GM20000 (cell line): ENCODE results near the gene LARP6.

Experiments used
- DNase-seq: peaks from one replicate; pipeline ENCODE4 v3.0.0; 2012; ENCODE audit warnings: low spot score
- TF ChIP-seq, protein P1 (sequence below): IDR thresholded peaks from 2 replicates; pipeline ENCODE4 v1.5.1; 2012; ENCODE audit warnings: mild to moderate bottlenecking, control low read depth; ENCODE audit errors: extremely low read depth, missing control alignments

LARP6 gene

DNA sequence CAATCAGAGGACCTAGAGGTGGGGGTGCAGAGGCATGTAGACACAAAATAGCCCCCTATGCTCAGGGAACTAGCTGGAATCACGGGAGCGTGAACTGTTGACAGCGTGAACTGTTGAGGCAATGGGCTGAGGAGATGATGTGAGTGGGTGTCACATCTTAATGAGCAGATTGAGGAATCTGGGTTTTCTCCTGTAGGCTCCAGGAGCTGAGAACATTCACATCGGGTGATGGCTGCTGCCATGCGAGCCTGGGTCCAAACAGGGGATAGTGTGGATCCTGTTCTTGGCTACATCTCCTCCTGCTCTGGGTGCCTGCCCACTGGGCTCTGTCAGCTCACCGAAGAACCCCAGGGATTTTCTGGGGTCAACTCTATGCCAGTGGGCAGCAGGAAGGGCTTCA, 2.1 kb downstream of the LARP6 start:
- TF ChIP-seq, protein P1, sequence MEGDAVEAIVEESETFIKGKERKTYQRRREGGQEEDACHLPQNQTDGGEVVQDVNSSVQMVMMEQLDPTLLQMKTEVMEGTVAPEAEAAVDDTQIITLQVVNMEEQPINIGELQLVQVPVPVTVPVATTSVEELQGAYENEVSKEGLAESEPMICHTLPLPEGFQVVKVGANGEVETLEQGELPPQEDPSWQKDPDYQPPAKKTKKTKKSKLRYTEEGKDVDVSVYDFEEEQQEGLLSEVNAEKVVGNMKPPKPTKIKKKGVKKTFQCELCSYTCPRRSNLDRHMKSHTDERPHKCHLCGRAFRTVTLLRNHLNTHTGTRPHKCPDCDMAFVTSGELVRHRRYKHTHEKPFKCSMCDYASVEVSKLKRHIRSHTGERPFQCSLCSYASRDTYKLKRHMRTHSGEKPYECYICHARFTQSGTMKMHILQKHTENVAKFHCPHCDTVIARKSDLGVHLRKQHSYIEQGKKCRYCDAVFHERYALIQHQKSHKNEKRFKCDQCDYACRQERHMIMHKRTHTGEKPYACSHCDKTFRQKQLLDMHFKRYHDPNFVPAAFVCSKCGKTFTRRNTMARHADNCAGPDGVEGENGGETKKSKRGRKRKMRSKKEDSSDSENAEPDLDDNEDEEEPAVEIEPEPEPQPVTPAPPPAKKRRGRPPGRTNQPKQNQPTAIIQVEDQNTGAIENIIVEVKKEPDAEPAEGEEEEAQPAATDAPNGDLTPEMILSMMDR = no peak
- DNase-seq = no peak

DNA sequence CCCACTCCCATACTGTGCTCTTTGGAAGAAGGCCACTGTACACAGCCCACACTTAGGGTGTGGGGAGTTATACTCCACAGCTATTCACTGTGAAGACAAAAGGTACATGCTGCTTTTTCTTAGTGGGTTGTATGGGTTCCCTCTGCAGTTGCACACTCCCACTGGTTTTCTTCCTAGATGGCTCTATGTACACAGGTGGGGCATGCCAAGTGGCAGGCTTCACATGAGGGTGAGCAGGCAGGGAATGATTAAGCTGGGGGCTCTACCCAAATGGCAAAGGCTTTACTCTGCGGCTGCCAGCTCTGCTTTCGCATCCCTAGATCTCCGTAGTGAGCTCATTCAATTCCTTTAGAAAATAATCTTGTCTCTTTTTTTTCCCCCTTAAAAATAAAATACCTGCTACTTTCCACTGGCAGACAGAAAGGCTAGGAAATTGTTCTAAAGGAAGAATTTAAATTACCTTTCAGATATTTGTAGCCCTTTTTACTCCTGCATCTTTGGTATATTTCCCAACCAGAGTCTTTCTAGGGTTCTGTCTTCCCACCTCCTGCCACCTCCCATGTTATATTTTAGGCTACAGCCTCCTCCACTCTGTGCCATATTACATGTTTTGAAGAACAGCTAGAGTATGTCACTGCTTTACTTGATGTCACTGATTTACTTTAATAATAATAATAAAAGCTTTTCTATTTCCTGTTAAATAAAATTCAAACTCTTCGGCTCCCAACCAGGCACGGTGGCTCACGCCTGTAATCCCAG, 8.2 kb downstream of the LARP6 start:
- DNase-seq = no peak
- TF ChIP-seq, protein P1 = no peak

DNA sequence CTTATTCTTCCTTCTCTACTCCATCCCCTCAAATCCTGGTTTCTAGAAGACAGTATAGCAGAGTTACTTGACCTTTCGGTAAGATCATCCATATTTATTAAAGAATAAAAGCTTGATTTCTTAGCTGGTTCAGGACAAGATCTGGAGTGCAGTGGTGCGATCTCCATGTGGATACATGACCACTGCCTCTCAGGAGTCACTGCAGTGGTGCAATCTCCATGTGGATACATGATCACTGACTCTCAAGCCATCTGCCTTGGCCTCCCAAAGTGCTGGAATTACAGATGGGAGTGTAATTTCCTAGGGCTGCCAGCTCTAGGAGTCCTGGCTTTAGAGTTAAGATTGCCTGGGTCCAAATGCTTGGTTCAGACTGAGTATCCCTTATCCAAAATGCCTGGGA, 16.5 kb downstream of the LARP6 start:
- DNase-seq = no peak

DNA sequence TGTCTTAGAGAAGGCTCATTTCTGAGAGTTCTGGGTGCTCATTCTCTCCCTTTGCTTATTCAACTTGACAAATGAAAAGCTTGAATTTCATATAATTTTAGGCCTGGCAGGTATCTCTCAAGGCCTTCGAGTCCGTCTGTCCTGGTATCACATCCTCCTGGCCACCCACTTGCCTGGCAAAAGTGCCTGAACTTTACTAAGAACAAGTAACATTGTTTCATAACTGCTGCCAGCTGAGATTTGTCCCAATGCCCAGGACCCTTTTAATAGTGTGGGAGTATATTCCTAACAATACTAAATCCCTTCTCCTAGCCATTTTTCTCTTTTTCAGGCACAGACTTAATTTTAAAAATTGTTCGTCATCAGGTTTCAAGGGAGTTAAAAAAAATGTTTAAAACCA, 18.1 kb downstream of the LARP6 start:
- TF ChIP-seq, protein P1 = no peak
- no peak for DNase-seq

More for the DNA sequence above, 16.5 kb downstream of the LARP6 start:
- TF ChIP-seq, protein P1 = no peak

DNA sequence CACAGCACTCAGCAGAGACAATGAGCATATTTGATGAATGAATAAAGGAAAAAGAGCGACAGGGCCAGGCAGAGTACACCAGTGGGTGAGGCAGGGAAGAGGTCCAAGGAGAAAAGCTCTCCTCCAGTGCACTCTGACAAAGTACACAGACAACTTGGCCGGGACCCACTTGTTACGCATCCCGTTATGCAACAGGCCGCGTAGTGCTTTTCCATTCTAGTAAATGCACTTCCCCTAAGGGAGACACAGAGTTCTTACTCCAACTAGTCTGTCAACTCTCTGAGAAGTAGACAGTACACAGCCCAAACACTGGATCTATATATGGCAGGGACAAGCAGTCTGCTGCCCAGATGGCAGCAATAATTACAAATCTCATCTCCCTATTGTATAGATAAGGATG, 18.5 kb downstream of the LARP6 start:
- TF ChIP-seq, protein P1 = no peak
- DNase-seq = no peak

DNA sequence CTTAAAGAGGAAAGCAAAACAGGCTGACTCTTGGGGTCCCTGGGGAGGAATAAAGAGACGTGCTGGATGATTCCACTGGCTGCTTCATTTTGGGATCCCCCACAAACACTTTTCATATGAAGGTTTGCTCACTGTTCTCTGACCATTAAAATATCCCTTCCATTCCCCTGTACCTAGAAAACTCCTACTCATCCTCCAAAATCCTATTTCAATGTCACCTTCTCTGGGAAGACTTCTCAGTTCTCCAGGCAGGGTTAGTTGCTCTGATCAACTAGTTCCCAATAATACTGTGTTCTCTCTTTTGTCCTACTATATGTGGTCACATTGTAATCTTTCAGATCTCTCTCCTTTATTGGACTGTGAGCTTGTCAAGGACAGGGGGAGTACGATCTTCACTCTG, 19.0 kb downstream of the LARP6 start:
- TF ChIP-seq, protein P1 = no peak
- no peak for DNase-seq

DNA sequence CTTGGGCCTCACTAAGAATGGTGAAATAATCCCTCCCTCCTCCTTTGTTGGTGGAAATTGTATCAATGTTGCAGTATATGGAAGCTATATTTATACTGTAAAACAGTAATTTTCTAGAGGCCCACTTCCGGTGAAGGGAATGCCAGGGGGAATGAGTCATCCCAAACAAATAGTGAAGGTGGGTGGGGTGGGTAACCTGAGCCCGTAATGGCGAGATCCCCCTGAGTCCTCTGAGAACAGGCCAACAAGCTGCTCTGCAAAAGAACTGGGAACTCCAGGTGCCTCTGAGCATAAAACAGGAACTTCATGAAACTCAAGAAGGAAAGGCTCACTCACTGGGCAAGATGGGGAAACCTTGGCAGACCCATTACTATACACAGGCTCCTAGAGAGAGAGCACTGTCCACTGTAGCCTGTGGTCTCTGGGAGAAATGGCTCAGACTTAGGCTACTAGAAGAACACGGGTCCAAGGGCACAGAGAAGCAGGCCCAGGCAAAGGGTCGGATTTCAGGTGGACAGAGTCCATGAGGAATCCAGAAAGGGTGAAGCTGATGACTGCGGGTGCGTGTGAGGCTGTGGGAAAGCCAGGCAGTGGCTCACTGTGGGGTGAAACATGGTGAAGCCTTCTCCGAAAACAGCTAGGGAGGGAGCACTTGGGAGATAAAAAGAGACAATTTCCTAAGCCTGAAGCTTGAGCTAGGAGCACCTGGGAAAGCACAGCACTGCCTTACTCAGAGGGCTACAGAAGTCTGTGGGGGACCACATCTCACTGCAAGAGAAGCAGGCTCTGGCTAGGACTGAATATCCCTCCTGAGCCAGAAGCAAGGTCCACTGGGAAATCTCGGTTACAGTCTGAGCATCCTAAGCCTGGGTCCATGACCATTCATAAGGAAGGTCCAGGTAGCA, 19.8 kb downstream of the LARP6 start:
- TF ChIP-seq, protein P1 = no peak
- no peak for DNase-seq
